CD4-positive, alpha-beta T cell treated with Interleukin-6 for 4 hours (primary cell): ENCODE data around the gene SEC16A.

Experiments
- DNase-seq: peaks from one replicate; pipeline ENCODE4 v3.0.0-alpha.2; 2020; ENCODE audit warnings: mixed read lengths

Gene SEC16A

GRCh38 chr9:136484153-136485048 is 1.6 kb upstream of the SEC16A start:
- DNase-seq = no peak

DNA sequence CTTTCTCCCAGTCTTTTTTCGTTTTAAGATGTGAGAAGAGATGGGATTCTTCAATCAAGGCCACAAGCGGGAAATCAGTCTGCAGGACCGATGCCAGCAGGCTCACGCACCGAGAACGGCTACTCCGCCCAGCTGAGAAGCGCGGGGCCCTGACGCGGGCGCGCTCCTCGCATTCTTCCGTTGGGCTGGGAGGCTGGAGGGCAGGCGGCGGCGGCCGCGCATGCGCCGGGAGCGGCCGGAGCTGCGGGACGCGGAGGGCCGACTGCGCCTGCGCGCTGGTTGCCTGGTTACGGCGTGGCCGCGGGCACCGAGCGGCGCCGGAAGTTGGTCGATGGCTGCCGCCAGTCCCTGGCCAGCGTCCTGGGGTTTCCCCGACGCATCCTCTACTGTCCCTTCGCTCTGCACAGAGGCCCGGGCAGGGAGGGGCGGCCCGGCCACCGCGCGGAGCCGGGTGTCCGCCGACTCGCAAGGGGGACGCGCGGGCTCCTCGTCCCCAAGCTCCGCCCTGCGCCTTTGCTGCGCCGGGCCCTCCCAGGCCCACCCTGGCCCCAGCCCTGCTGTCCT is 831 bp upstream of the SEC16A start:
- DNase-seq = peak; percentile 97

- DNase-seq = peak; percentile 23
These were observed 621 bp downstream of the SEC16A start for GRCh38 chr9:136482046-136482792.

DNA sequence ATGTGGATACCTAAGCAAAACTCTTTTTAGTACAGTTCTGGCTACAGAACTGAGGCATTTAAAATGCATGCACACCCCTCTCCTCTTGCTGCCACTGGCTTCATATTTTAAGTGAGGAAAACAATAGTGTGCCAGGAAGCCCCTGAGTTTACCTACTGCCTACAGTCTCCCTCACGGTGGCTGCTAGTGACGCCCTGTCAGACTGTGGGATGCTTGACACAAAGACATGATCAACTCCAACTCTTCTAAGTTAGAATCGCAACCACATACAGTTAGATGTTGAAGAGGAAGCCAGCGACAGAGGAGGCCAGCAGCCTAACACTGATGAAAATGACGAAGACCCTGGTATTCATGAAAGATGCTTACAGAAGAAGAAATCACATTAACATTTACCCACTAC is 1.3 kb downstream of the SEC16A start:
- DNase-seq = no peak

DNA sequence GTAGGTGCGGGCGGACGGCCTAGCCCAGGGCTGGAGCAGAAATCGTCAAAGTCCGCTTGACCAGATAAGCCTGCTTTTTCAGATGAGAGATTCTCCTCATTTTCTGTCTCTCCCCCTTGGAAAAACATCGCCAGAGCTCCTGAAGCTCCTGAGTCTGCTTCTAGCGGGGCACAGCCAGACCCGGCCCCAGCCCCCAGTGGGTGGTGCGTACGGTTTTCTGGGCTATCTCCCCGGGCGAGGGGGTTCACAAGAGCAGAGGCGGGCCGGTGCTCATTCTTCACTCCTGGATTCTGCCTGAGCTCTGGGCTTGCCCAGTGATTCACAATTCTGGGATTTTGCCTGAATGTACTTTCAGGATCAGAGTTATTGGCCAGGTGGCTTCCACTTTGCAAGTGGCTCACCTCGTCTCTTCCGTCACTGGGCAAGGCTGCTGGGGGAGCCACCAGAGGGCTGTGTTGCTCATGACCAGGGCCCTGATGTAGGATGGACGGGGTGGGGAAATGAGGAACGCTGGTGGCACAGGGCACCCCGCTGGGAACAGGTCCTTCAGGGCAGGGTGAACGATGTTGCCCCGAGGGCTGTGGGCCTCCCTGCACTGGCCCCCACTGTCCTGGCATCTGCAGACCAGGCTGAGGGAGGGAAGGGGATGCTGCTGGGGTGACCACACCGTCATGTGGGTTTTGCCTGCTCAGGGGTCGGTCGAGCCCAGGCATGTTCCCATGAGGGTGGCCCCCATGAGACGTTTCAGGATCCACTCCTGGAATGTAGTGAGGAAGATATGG is 6.3 kb downstream of the SEC16A start:
- no peak for DNase-seq

DNA sequence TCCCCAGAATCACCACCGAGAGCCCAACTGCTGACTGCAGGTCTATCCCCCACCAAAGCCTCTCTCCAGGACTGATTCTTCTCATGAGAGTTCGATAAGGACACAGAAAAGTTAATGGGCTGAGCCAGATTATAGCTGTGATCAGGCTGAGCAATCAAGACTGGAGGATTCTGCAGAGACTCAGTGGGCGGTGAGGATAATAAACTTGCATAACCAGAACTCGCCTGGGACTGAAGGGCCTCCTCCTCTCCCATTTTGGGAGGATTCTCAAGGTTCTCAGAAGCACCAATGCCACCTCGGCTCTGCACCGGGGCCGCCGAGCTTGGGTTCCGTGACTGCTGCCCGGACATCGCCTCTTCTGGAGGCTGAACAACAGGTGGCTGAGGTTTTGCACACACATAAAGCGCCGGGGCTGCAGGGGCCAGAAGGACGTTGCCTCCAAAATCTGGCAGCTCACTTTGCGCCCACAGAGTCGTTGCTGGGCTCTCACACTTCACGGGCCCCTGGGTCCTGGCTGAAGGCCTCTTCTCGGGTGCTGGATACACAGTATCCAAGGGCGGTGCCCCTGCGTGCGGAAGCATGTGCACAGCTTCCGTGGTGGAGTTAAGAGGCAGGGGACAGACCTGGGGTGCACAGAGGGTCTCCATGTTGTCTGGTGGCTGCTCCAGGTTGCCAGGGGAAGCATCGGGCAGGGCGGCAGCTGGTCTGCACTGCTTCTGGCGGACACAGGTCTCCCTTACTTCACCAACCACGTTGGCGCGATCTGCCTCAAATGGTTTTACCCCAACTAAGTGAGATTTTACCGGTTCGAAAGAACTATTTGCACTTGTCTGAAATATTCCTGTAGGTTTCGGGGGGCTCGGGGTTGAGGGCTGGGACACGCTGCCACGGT is 7.6 kb downstream of the SEC16A start:
- no peak for DNase-seq

- no peak for DNase-seq
These were observed 8.7 kb downstream of the SEC16A start for GRCh38 chr9:136474021-136474640.

DNA sequence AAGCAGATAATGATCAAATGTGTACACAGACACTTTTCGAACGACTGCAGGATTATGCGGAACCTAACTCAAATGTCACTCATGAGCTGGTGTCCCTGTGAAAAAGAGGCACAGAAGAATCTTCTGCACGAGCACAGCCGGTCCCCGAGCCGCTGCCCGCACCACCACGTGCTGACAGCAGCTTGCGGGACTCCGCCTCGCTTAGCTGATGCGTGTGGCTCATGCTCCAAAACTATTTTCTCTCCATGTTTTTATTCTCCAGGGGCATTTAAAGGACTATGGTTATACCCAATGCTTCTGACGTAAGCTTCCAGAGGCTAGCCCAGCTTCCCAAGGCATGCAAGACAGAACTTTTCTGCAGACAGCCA is 9.5 kb downstream of the SEC16A start:
- DNase-seq = no peak

DNA sequence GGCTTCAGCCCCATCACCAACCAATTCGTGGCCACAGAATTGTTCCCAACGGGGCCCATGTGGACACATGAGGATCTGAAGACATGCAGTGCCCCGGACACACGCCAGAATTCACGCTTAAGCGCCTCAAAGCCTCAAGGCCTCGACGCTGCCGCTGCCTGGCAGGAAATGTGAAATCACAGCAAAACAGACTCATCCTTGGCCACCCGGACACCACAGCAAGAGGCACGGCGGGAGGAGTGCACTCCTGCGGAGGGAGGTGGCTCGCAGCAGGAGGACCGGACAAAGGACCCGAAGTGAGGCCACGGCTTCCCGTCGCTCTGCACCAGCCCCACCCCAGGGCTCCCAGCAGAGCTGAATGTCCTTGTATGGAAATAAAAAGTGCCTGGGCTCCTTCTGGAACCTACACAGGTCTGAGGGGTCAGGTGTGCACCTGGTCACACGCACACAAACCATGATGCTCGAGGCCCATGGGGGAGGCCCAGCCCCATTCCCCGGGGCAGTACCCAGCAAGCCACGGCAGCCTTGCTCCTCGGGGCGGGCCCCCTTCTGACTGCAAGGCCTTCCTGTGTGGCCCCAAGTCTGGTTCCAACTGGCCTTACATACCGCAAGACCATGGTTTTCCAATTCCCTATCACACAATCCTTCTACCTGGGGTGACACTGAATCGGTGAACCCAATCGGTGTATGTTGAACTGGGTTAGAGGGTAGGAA is 10.0 kb downstream of the SEC16A start:
- no peak for DNase-seq

DNA sequence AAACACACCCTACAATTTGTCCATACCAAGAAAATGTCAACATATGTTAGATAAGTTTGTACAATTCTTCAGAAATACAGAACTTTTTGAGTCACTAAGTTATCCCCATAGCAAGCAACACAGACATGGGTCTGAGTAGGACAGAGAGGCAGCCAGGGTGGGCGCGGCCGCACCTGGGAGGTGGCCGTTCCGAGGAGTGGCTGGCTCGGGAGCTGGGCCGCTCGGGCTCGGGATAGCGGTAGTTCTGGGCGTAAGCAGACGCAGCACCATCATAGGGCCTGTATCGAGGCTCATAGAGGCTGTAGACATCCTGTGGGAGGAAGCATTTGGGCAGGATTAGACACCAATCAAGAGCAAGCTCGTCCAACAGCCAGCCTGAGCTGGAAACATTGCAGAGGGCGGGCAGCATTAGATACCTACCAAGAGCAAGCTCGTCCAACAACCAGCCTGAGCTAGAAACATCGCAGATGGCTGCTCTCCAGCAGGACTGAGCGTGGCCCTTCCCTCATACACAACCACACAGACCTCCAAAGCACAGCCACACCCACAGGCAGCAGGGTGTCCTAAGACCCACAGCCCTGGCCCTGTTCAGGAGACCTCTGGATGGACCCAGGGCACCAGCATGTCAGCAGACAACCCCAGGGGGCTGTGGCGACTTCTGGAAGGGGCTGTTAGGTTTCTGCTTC is 10.9 kb downstream of the SEC16A start:
- DNase-seq = no peak

DNA sequence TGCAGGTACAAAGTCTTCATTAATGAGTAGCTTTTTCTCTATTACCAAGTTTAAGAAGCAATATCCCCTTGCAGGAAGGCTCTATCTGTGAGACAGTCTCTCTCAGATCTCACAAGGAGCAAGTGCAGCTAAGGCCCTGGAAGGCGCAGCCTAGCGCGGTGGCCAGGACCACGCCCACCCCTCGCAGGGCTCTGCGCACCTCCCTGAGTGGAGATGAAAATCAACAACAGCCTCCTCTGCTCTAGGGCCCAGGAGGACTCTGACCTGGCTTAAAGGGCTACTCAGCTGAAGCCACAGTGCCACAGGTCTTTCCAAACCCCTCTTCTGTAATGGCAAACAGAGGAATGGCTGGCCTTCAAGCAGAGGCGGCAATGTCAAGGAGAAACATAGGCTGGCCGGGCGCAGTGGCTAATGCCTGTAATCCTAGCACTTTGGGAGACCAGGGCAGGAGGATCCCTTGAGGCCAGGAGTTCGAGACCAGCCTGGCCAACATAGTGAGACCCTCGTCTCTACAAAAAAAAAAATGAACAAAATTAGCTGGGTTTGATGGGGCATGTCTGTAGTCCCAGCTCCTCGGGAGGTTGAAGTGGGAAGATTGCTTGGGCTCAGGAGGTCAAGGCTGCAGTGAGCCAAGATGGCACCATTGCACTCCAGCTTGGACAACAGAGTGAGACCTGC is 11.9 kb downstream of the SEC16A start:
- DNase-seq = no peak

DNA sequence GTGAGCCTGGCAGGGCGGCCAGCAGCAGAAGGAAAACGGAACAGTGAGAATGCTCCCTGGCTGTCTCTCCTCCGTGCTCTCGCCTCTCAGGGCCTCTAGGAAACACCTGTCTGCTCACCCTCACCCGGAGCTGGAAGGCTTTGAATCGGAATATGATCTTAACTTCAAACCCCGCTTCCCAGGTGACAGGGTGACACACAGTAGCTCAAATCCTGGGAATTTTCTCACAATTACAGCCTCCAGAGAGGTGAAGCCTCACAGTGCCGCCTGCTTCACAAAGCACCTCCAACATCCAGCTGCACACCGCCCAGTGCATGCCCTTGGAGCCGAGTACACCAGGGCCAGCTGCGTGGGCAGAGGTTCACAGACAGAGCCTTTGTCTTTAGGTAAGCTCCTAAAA is 12.5 kb downstream of the SEC16A start:
- no peak for DNase-seq

DNA sequence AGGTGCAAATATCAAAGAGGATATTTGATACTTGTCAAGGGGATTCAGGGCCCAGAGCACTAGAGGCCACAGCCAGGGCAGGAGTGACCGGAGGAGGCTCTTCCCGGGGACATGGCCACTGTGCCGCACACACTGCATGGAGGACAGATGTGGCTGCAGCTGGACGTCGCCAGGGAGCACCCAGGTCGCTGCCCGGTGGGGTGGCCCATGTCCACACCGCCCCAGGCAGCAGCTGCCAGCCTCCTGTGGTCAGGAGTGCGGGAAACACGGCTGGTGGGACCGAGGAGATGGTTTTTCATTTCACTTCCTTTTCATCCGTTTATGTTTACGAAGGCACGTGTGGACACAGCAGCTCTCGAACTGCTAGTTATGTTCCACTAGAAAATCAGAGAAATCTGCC is 15.1 kb downstream of the SEC16A start:
- DNase-seq = no peak

GRCh38 chr9:136466155-136466541 is 16.7 kb downstream of the SEC16A start:
- DNase-seq = no peak

DNA sequence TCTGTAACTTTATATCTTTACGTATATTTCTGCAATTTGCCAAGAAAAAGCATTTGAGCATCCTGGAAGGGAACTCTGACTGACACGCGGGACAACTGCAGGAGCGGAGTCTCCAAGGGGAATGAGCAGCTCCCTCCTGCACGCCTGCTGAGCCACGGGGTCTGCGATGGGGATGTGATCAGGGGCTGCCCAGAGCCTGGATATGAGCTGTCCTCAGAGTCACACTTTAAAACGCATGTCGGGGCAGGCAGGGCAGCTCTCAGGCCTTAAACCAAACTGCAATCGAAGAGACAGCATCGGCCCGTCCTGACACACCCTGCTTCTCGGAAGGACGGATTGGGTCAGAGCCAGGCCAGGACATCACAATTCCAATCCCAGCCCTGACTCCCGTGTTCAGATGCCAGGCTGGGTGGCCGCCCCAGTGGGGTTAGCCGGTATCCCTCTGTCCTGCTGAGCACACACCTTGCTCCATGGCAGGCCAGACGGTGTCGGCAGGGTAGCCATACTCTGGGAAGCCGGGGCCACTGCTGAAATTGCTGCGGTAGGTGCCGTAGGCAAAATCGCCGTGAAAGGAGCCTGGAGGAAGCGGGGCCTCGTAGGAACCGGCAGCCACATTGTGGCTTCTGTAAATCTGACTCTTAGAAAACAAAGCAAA is 17.2 kb downstream of the SEC16A start:
- no peak for DNase-seq

DNA sequence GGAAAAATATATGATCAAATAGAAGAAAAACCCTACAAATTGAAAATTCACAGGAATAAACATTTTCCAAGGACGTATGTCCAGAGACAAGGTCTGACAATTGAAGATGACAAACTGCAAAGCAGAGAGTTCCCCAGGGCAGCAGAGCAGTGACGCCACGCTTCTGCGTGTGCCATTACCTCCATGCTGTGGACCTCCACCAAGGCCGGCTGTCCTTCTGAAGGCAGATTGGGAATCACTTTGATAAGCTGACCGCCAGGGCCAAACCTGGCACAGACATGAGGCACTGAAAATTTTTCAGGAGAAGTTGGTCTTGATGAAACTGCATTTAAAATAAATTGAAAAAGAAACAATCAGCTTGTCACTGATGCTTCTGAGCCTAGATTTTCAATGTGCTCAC is 18.6 kb downstream of the SEC16A start:
- DNase-seq = no peak

GRCh38 chr9:136463578-136463977 is 19.3 kb downstream of the SEC16A start:
- DNase-seq = no peak

DNA sequence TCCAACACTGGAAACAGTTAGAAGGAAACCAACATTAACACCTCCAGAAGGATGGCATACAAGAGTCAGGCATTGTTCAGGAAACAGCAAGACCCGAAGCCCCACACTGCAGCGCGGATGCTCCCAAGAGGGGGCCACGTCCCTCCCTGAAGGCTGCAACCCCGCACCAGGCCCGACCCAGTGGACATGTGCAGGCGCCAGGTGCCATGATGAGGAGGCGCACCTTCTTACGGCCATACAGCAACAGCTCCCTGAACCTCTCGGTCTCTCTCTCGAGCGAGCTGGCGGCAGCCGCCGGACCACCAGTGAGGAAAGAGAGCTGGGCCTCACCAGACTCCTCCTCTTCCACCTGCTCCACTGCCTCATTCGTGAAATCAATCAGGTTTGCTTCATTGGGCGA is 20.2 kb downstream of the SEC16A start:
- DNase-seq = no peak

GRCh38 chr9:136460772-136461325 is 22.0 kb downstream of the SEC16A start:
- no peak for DNase-seq
